Cortex of kidney (tissue), 1 donor: ENCODE measurements around the gene CASP4.
"Not testable (repeated sequence)": the region's sequence is repeated elsewhere in the genome, so short reads cannot be mapped to it uniquely, and the experiment has no call there.

Experiments used
- DNase-seq: peaks from one replicate; lab custom pipeline; 2025; lab: John Stamatoyannopoulos, UW

The CASP4 gene

DNA sequence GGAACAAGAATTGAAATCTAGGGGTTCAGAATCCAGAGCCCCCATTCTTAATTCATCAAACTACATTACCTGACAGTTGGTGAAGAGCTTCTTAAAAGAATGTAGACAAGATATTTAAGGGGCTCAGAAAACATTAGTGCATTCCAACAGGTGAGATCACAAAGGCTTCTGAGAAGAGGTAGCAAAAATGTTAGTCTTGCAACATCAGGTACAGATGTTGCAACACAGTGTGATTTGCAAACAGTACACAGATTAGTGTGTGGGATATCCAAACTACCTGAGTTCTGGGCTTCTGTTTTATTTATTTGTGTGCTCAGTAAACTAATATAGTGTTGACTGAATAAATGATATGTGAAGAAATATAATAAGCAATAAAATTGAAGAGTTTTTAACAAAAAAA is 11.8 kb downstream of the CASP4 start:
- DNase-seq, result no peak

DNA sequence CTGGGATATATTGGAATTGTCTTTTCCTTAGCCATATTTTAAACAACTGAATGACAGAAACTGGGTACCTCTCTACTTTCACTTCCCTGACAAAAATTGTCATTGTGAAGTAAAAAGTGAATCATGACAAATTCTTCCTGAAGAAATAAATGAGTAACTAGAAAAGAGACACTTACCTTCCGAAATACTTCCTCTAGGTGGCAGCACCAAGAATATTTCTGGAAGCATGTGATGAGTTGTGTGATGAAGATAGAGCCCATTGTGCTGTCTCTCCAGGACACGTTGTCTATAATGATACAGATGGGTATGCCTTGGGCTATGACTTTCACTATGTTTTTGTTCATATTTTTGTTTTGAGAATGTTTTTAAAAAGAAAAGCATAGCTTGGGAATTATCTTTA is 21.5 kb downstream of the CASP4 start:
- DNase-seq, result no peak

DNA sequence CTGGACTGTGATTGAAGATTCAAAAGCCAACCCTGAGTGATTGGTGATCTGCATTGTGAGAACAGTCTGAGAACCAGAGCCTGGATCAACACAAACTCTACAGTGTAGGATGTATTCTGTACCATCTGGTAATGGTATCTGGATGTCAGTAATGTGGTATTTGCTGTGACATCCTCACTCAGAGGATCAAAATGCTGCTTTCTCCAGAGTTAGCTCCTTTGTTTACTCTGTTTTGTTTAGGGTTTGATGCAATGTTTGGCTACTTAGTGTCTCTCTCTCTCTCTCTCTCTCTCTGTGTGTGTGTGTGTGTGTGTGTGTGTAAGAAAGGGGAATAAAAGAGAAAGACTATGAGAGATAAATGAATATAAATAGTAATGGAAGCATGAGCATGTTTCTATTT is 24.3 kb downstream of the CASP4 start:
- no peak for DNase-seq

GRCh38 chr11:104943561-104943960 is 24.8 kb downstream of the CASP4 start:
- DNase-seq, result no peak

- no peak for DNase-seq
Measured at GRCh38 chr11:104934594-104934993, 33.8 kb downstream of the CASP4 start.

DNA sequence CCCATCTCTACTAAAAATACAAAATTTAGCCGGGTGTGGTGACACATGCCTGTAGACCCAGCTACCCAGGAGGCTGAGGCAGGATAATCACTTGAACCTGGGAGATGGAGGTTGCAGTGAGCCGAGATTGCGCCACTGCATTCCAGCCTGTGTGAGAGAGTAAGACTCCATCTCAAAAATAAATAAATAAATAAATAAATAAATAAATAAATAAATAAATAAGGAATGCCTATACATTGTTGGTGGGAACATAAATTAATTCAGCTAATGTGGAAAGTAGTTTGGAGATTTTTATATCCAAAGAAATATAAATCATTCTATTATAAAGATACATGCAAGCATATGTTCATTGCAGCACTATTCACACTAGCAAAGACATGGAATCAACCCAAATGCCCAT is 34.3 kb downstream of the CASP4 start:
- not testable (repeated sequence) for DNase-seq

DNA sequence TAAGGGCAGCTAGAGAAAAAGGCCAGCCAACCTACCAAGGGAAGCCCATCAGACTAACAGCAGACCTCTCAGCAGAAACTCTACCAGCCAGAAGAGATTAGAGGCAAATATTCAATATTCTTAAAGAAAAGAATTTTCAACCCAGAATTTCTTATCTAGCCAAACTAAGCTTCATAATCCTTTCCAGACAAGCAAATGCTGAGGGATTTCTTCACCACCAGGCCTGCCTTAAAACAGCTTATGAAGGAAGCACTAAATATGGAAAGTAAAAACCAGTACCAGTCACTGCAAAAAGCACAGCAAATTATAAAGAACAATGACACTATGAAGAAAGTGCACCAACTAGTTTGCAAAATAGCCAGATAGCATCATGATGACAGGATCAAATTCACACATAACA is 39.6 kb downstream of the CASP4 start:
- no peak for DNase-seq

DNA sequence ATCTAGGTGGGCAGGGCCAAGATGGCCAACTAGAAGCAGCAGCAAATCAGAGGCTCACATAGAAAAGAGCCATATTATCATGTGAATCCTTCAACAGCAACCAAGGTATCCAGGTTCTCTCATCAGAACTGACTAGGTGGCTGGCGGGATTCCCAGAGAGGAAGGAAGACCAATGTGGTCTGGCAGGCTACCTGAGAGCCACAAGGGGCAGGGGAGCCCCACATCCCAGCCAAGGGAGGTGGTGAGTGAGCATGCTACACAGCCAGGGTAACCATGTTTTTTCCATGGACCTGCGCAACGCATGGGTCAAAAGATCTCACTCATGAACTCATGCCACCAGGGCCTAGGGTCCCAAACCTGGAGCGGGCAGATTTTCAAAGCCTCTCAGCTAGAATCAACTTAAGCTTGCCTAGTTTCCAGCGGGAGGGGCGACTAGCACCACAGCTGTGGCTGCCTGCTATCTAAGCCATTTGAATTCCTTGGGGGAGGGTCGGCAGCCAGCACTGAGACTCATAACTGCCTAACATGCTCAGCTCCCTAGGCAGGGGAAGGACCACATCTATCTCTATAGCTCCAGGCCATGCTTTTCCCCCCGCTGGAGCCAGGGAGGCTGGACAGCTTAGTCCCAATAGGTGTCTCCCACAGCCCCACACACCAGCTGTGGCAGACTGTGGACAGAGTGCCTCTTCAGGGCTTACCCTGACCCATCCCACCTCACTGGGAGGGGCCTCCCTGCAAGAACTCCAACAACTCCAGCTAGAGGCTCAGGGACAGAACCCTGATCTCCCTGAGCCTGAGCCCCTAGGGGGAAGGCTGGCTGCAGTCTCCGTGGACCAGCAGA is 41.4 kb downstream of the CASP4 start:
- DNase-seq, result no peak

DNA sequence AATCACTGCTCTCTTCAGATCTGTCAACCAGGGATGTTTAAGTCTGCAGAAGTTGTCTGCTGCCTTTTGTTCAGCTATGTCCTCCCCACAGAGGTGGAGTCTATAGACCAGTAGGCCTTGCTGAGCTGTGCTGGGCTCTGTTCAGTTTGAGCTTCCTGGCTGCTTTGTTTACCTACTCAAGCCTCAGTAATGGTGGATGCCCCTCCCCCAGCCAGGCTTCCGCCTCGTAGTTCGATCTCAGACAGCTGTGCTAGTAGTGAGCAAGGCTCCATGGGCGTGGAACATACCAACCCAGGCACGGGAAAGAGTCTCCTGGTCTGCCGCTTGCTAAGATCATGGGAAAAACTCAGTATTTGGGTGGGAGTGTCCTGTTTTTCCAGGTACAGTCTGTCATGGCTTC is 42.5 kb downstream of the CASP4 start:
- DNase-seq, result no peak

GRCh38 chr11:104918113-104918824 is 50.1 kb downstream of the CASP4 start:
- DNase-seq, result no peak

DNA sequence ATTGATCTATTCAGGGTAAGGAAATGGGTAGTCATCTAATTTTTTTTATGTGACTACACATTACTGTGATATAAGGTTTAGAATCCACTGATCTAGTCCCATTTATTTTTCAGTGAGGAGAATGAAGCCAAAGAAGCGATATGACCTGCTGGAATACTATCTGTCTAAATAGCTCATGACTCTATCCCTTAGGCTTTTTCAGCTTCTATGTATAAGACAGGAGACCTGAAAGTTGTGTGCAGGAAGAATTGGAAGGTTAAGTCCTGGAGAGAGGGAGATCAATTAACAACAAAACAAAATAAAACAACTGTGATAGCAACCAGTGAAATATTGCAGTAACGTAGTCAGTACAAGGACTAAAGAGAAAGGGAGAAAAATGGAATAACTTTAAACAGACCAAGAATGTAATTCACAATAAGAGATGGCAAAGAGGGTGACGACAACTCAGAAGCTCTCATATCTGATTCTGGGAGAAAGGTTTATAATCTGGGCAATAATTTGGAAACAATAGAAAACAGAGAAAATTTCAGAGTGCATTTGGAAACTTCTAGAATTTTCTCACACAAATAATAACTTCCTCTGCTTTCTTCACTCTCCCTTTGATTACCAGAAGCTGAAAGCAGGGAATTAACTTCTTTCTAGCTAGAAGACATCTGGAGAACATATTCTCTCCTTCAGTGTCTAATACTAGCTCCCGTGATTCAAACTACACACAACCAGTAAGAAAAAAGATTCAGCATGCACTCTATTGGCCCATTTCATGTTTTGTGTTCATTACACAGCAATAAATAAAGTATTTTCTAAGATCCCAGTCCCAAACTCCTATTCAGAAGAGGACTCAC is 50.9 kb downstream of the CASP4 start:
- no peak for DNase-seq

- DNase-seq, result no peak
Measured at GRCh38 chr11:104916442-104916841, 51.9 kb downstream of the CASP4 start.

DNA sequence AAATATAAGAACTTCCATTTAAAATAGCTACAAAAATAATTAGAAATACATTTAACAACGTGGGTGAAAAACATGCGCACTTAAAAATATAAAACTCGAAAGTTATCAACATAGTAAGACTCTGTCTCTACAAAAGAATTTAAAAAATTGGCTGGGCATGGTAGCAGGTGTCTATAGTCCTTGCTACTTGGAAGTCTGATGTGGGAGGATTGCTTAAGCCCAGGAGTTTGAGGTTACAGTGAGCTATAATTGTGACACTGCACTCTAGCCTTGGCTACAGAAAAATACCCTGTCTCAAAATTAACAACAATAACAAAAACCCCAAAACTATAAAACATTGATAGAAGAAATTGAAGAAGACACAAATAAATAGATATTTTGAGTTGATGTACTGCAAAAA is 56.3 kb downstream of the CASP4 start:
- no peak for DNase-seq

GRCh38 chr11:104908186-104908531 is 60.2 kb downstream of the CASP4 start:
- DNase-seq, result no peak

- no peak for DNase-seq
Measured at GRCh38 chr11:104907521-104908185, 60.7 kb downstream of the CASP4 start.

- no peak for DNase-seq
Measured at GRCh38 chr11:104905271-104905670, 63.1 kb downstream of the CASP4 start.

GRCh38 chr11:104899226-104899625 is 69.1 kb downstream of the CASP4 start:
- DNase-seq, result no peak

- no peak for DNase-seq
Measured at GRCh38 chr11:104898685-104899013, 69.7 kb downstream of the CASP4 start.

DNA sequence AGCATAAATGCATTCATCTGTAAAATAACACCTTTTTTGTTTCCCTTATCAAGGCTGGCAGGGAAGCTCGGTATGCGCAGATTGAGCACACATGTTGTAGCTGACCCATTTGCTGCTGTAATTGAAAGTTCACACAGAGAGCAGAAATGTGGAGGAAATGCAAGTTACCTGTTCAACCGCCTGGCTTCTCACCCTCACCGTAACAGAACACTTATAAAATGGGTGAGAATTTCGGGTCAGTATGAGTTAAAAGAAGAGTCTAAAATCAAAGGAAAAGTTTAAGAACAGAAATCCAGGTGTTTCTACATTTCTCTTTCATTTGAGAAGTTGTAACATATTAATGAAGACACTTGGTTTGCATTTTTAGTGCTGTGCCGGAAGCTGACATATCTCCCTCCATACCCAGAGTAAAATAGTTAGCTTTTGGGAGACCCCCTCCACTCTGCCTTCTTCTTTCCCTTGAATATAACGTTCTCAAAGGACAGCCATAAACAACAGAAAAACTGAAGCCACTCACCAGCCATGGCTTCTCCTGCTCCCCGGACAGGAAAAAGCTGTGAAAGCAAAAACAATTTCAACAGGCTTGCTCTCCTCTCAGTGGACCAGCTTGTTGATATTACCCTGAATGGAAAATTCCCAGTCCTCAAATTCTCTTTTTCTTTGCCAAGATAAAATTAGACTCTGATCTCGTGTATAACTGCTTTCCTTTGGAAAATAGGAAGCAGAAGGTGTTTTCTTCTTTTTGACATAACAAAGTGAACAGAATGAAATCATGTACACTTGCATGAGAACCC is 70.3 kb downstream of the CASP4 start, which contains the start of gene CASP12:
Gene CASP12 (minus strand): TSS at position 570 of the 794 bp plus-strand sequence.
- DNase-seq, result no peak

- no peak for DNase-seq
Measured at GRCh38 chr11:104895634-104896033, 72.7 kb downstream of the CASP4 start.

DNA sequence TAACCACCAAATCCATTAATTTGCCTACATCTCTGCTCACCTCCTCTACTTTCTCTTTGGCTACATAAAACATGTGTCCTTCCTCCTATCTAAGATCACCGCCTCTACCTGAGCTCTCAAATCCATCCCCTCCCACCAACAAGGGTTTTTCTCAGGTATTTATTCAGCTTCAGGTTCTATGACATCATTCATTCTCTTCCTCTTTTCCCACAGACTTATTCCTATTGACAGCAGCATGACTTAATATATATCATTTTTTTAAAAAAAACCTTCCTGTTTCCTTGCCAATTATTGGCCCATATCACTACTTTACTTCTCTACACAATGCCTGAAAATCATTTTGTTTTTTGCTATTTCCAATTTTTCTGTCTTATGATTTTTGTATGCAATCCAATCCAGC is 74.5 kb downstream of the CASP4 start:
- DNase-seq, result no peak
